ENCODE data around the gene SORL1-AS1.
"Not testable (repeated sequence)": the region's sequence is repeated elsewhere in the genome, so short reads cannot be mapped to it uniquely, and the experiment has no call there.

The SORL1-AS1 gene

DNA sequence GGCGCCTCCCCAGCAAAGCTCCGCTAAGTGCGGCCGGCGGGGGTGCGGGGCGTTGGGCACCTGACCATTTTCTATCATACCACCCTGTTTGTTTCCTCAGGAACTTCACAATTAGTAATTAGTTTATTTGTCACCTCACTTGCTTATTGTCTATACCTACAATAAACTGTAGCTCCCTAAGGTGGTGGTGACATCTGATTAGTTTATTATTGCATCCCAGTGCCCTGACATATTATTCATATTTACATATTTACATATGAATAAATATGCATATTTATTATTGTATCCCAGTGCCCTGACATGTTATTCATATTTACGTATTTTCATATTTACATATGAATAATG, 25.4 kb downstream of the SORL1-AS1 start:
- no peak for DNase-seq

- DNase-seq, result no peak
Measured at GRCh38 chr11:121426476-121427399, 26.0 kb downstream of the SORL1-AS1 start.

GRCh38 chr11:121425828-121426227, 26.9 kb downstream of the SORL1-AS1 start:
- no peak for DNase-seq

DNA sequence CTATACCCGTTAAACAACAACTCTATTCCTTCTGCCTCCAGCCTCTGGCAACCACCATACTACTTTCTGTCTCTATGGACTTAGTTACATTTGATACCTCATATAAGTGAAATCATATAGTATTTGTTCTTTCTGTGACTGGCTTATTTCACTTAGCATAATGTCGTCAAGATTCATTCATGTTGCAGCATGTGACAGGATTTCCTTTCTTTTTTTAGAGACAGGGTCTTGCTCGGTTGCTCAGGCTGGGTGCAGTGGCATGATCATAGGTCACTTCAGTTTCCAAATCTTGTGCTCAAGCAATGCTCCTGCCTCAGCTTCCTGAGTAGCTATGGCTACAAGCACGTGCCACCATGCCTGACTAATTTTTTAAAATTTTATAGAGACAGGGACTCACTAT, 30.1 kb downstream of the SORL1-AS1 start:
- DNase-seq, result no peak

- no peak for DNase-seq
Measured at GRCh38 chr11:121421149-121421901, 31.4 kb downstream of the SORL1-AS1 start.

- DNase-seq, result no peak
Measured at GRCh38 chr11:121420398-121420797, 32.4 kb downstream of the SORL1-AS1 start.

DNA sequence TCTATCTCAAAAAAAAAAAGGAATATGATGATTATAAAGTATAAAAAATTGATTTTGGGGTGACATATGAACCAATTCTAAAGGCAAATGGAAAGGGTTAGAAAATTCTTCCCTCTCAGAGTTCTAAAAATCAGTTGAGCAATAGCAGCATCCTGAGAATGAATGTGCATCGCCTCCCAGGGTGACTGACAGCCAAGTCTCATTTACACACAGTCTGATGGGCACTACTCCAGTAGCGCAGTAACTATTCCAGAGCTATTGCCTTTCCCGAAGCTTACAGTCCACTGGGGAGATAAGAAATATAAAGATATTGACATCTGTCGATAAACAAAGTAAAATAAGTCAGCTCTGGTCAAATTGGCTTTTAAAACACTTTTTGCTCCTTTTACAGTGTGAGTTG, 32.9 kb downstream of the SORL1-AS1 start:
- DNase-seq, result no peak

DNA sequence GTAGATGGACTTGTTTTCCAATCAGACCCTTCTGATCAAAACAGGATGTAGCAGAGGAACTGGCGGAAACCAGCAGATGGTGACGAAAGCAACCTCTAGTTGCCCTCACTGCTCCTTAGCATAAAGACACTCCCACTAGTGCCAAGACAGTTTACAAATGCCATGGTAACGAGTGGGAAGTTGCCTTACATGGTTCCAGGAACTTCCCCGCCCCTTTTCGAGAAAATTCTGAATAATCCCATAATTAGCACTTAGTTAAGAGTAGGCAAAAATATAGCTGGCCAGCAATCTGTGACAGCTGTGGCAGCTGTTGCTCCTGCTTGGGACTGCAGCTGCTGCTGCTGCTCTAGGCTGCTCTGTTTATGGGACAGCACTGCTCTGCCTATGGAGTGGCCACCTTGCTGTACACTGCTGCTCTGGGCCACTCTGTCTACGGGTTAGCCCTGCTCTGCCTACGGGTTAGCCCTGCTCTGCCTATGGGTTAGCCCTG, 34.1 kb downstream of the SORL1-AS1 start:
- peak; percentile 45 for DNase-seq

GRCh38 chr11:121417607-121418006, 35.2 kb downstream of the SORL1-AS1 start:
- no peak for DNase-seq

- peak; percentile 69 for DNase-seq
Measured at GRCh38 chr11:121417055-121417551, 35.7 kb downstream of the SORL1-AS1 start.

- DNase-seq, result no peak
Measured at GRCh38 chr11:121415856-121416255, 36.9 kb downstream of the SORL1-AS1 start.

DNA sequence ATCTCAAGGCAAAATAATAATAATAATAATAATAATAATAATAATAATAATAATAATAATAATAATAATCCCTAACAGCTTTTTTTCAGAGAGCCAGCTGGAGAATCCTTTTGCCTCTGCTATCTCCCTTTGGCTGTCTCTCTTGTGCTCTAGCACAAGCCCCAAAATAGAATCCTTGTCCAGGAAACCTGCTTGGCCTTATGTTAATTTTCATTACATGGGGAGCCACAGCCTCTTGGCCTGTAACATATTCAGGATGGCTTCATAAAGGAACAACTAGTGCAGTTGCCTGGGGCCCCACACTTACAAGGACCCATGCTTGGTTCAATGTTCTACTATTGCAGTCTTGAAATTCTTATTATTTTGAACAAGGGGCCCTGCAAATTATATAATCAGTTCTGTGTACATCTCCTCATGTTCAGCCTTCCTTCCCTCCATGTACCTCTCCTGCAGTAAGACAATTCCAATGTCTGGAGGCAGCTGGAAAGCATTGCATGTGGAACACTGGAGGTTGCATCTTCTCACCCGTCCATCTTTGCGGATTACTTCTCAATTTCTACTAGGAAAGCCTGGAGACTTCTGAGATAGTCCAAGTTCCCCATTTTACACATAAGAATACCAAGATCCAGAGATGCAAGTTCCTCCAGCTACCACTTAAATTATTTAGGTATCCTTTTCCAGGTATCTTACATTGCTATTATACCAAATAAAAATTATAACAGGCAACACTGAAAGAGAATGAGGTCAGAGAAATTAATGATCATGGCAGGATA, 38.4 kb downstream of the SORL1-AS1 start:
- no peak for DNase-seq

GRCh38 chr11:121412711-121413415, 39.9 kb downstream of the SORL1-AS1 start:
- DNase-seq, result no peak

GRCh38 chr11:121412000-121412587, 40.7 kb downstream of the SORL1-AS1 start:
- no peak for DNase-seq

GRCh38 chr11:121411330-121411729, 41.4 kb downstream of the SORL1-AS1 start:
- not testable (repeated sequence) for DNase-seq

GRCh38 chr11:121410041-121410440, 42.7 kb downstream of the SORL1-AS1 start:
- not testable (repeated sequence) for DNase-seq

DNA sequence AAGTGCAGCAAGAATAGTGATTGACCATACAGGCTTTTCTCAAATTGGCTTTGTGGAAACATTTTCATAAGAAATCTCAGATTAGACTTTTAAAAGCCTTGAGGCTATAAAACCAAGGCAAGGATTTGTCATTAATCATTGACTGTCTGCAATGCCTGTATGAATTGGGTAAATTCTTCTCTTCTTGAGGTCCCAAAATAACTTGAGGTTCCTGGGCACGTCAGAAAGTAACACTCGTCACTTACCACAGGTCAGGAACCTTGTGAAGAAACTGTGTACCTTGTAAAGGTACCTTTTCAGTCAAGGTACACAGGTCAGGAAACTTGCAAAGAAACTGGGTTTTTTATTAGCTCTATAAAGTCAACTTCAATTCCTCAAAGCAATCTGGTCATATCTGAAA, 43.9 kb downstream of the SORL1-AS1 start:
- DNase-seq, result no peak

DNA sequence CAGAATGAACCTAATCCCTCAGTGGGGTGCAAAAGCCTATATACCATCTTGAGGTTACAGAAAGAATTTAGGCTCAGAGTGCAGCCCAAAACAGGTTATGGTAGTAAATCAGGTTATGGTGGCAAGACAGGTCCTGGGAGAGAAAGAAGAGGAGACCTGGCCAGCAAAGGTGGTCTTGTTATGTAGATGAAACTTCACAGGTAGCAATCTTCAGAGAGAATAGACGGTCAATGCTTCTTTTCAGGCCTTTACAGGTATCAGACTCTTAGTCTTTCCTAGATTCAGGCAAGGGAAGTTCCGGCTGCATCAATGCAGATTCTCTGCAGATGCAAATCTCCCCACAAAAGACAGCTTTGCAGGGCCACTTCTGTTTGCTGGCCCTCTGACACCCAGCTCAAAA, 46.5 kb downstream of the SORL1-AS1 start:
- DNase-seq, result no peak

DNA sequence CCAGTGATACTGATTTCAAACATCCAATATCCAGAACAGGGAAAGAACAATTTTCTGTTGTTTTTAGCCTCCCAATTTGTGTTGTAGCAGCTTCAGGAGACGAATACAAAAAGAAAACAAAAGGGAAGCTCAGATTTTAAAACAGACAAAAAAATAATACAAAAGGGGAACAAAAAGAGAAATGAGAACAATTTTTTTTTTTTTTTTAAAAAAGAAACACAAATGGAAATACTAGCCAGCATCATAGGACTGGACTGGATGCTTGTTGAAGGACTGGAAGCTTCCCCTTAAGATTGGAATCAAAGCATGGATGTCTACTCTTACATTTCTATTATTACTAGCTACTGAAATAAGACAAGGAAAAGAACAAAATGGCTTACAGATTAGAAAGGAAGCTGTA, 47.1 kb downstream of the SORL1-AS1 start:
- no peak for DNase-seq

DNA sequence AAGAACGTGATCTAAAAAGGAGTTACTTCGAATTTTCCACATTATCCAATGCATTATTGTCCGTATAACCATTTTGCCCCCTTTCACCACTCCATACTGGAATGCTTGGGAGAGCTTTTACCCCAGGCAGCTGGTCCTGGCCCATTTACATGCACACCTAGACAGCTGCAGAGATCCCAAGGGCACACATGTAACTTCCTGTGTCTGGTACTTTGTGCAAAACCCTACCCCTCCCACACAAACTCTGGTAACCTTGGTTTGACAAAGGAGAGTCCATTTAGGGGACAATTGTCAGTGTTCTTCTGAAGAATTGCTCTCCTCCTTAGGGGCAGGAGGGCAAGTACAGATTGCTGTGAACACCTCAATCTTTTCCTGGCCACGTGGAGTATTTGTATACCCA, 58.0 kb downstream of the SORL1-AS1 start:
- no peak for DNase-seq

DNA sequence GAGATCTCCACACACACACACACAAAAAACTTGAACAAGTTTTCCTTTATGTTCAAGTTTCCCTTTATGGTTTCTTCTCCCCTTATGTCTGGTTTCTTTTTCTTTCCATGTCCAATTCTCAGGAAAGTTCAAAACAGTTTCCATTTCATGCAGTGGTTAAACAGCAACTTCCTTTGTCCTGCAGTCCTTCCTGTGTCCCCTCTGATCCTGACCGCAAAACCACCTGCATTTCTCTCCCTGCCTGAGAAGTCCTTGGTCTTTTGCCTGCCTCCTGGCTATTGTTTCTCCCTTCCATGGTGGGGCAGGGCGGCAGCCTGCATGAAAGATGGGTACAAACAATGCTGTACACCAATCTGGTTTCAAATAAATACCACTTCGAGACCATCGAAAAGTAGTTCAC, 58.9 kb downstream of the SORL1-AS1 start:
- DNase-seq, result no peak
